AG04449 (cell line): ENCODE data around the gene PDIA5.

Experiments
- CTCF ChIA-PET: fragments of 350-600 bp; formaldehyde crosslinking; extraction: SDS; loops from one replicate; lab custom pipeline; 2021; ENCODE audit warnings: antibody characterized with exemption; lab: Yijun Ruan, JAX
- POLR2A ChIA-PET: fragments of 400-600, 350-600 bp; formaldehyde crosslinking; extraction: SDS; loops from one replicate; lab custom pipeline; 2020; ENCODE audit warnings: antibody characterized with exemption, inconsistent platforms; lab: Yijun Ruan, JAX
- DNase-seq: peaks from one replicate; pipeline ENCODE4 v3.0.0-alpha.2; 2010; ENCODE audit warnings: low read depth, low spot score
- H3K4me3 ChIP-seq: 2 replicates; pipeline ENCODE4 v1.5.1; 2011; ENCODE audit warnings: low read depth, mild to moderate bottlenecking, control low read depth, low read length
- CTCF ChIP-seq: IDR thresholded peaks from one replicate; pipeline ENCODE4 v1.5.1; 2011; ENCODE audit warnings: mild to moderate bottlenecking, moderate library complexity, low read length, control low read depth, inconsistent platforms; ENCODE audit not compliant: insufficient read depth; ENCODE audit errors: missing control alignments

The PDIA5 gene

GRCh38 chr3:123137001-123137400 is 70.2 kb downstream of the PDIA5 start:
- ChIA-PET CTCF (no interaction called here), POLR2A (no interaction called here)
- TF ChIP-seq CTCF, result no peak

GRCh38 chr3:123138839-123139444 is 72.1 kb downstream of the PDIA5 start:
- no peak for TF ChIP-seq CTCF
- CTCF ChIA-PET, result interaction anchor here (0.8 to 1.0 kb wide), 2 partner anchors 59 to 196 kb away, joined by 3 read pairs; no protein-coding TSS in a partner anchor
- POLR2A ChIA-PET, result no interaction called here
- no peak overlapping the region for H3K4me3 ChIP-seq
- DNase-seq, result peak; percentile 19

More at GRCh38 chr3:123137001-123137400, 70.2 kb downstream of the PDIA5 start:
- no peak for DNase-seq
- H3K4me3 ChIP-seq, result no peak overlapping the region

- no peak for DNase-seq
- POLR2A ChIA-PET, result no interaction called here
- TF ChIP-seq CTCF, result no peak
- CTCF ChIA-PET, result no interaction called here
- H3K4me3 ChIP-seq, result no peak overlapping the region
Measured at GRCh38 chr3:123139522-123139921, 72.7 kb downstream of the PDIA5 start.

GRCh38 chr3:123140550-123140949 is 73.7 kb downstream of the PDIA5 start:
- POLR2A ChIA-PET, result no interaction called here
- CTCF ChIA-PET, result no interaction called here
- H3K4me3 ChIP-seq, result no peak overlapping the region
- no peak for DNase-seq
- TF ChIP-seq CTCF, result no peak

GRCh38 chr3:123141276-123141675 is 74.5 kb downstream of the PDIA5 start:
- DNase-seq, result no peak
- CTCF ChIA-PET, result no interaction called here
- H3K4me3 ChIP-seq, result no peak overlapping the region
- POLR2A ChIA-PET, result no interaction called here
- TF ChIP-seq CTCF, result no peak

GRCh38 chr3:123143669-123144411 is 77.0 kb downstream of the PDIA5 start:
- POLR2A ChIA-PET, result no interaction called here
- DNase-seq, result no peak
- CTCF ChIA-PET, result interaction anchor here (0.9 kb wide), 1 partner anchor 11 kb away, joined by 3 read pairs; no protein-coding TSS in a partner anchor
- TF ChIP-seq CTCF, result no peak
- no peak overlapping the region for H3K4me3 ChIP-seq
